ENCODE measurements around the gene DNPH1. TPM values are rescaled to one million over a fixed set of nuclear protein-coding genes. Genes with fewer than 3 reads are reported as not detected.
A peak's percentile ranks its signal among the peaks of the same experiment; 100 is the strongest.

DNPH1 gene
- total and polyA plus RNA-seq, 2 of the 8 experiments (the other 6 are each of a cell fraction or from before 2014, with no cell fraction given): 33.9 to 134 TPM

GRCh38 chr6:43276577-43277305, 47.5 kb upstream of the DNPH1 start:
- Histone ChIP-seq H2BK5ac (ENCODE audit: low read depth, low read length) (no peak overlapping the region), H2AFZ (ENCODE audit: low read length) (no peak overlapping the region), H3K23me2 (ENCODE audit: low read depth, low read length) (peaks cover 11% of the 10 kb centered on the region), H3K27me3 (replicated peaks in 1 of 4; ENCODE audit: control insufficient read depth in 3 of 4, extremely low read depth in 1 of 4, insufficient read depth in 3 of 4, low read length in 3 of 4) (peaks cover 12 to 36% (median 29%) of the 10 kb centered on the region in 4 experiments), H2BK120ac (replicated peaks; ENCODE audit: low read depth, low read length) (no peak overlapping the region), H3K9me3 (ENCODE audit: insufficient read depth in 2 of 2, low read depth in 1 of 2, low read length in 1 of 2) (no peaks in the 10 kb centered on the region), H3K4me3 (ENCODE audit: extremely low read depth in 1 of 4, insufficient read depth in 2 of 4, low read depth in 3 of 4, low read length in 4 of 4) (peak overlapping the region in 3 of 4 experiments; percentile 40 to 66 (median 52); a peak in 5 of 8 replicates), H2AK5ac (ENCODE audit: low read depth, low read length) (peak overlapping the region; percentile 3; the same call in 1 of the 2 replicates), H3K4me2 (ENCODE audit: insufficient read depth in 1 of 2, low read depth in 2 of 2, low read length in 2 of 2) (peak overlapping the region; percentile 71 to 88), H2BK12ac (ENCODE audit: low read depth, low read length) (peak overlapping the region; percentile 11; the same call in 1 of the 2 replicates), H3K56ac (replicated peaks; ENCODE audit: insufficient read length, low read depth, low read length) (no peak overlapping the region), H3K36me3 (ENCODE audit: control insufficient read depth in 2 of 4, insufficient read depth in 4 of 4, low read length in 3 of 4) (no peaks in the 10 kb centered on the region), H4K5ac (ENCODE audit: insufficient read length, low read depth, low read length) (no peak overlapping the region), H4K20me1 (replicated peaks in 1 of 2; ENCODE audit: control insufficient read depth in 1 of 2, insufficient read depth in 2 of 2, low read length in 2 of 2) (no peaks in the 10 kb centered on the region), H4K91ac (replicated peaks; ENCODE audit: insufficient read length, low read length) (peak overlapping the region; percentile 29), H3K4me1 (replicated peaks in 1 of 4; ENCODE audit: control insufficient read depth in 3 of 4, insufficient read depth in 4 of 4, low read length in 3 of 4) (peaks cover 4 to 29% (median 20%) of the 10 kb centered on the region in 4 experiments), H4K8ac (ENCODE audit: extremely low read depth, insufficient read depth, low read length) (peak overlapping the region; percentile 45; the same call in 1 of the 2 replicates), H3K9ac (replicated peaks in 1 of 4; ENCODE audit: extremely low read depth in 1 of 4, low read depth in 3 of 4, low read length in 3 of 4) (no peak overlapping the region; a peak in 1 of 7 replicates), H3K79me1 (ENCODE audit: low read depth, low read length) (no peaks in the 10 kb centered on the region), H3K18ac (ENCODE audit: extremely low read depth, low read length) (no peak overlapping the region), H3K14ac (ENCODE audit: insufficient read length) (no peak overlapping the region), H3K27ac (ENCODE audit: low read depth, low read length) (no peak overlapping the region), H3K79me2 (ENCODE audit: control insufficient read depth in 1 of 2, insufficient read depth in 2 of 2, low read length in 2 of 2) (no peaks in the 10 kb centered on the region), H2BK15ac (ENCODE audit: low read length) (0 out of 2 replicates have a peak overlapping the region, but pooled peaks have one; percentile 18), H3K4ac (replicated peaks; ENCODE audit: insufficient read length, low read depth, low read length) (no peak overlapping the region), H3K23ac (ENCODE audit: insufficient read length) (no peak overlapping the region), H2BK20ac (ENCODE audit: low read length) (no peak overlapping the region)
- ChIA-PET POLR2A (ENCODE audit: partially characterized antibody) (interaction anchor here (0.8 to 2.1 kb wide), 10 partner anchors 8 to 102 kb away, joined by 3 to 7 read pairs (median 3); partner anchors contain the start of gene DNPH1), CTCF (ENCODE audit: partially characterized antibody) (interaction anchor here (0.8 to 3.2 kb wide), 10 partner anchors 10 to 58 kb away, joined by 3 to 16 read pairs (median 4); partner anchors contain the start of gene DNPH1)
- FAIRE-seq (no peak), DNase-seq (ENCODE audit: low read depth in 1 of 2, low spot score in 2 of 2) (no peak)
- 58% methylated on average over 10 of the region's 11 CpGs; no CpG with 5 or more reads in 1 of the 2 experiments for WGBS, 2 experiments (ENCODE audit: extremely low coverage in 1 of 2, insufficient coverage in 1 of 2, insufficient read length in 1 of 2, insufficient replicate concordance in 2 of 2, low coverage in 1 of 2, low lambda C conversion rate in 2 of 2, missing lambda C conversion rate in 1 of 2)
- TF ChIP-seq JUN (IDR thresholded peaks at IDR 0.05; ENCODE audit: low read depth, low read length) (no peak), SRF (IDR thresholded peaks at IDR 0.05; ENCODE audit: low read depth, low read length) (no peak), CTBP2 (IDR thresholded peaks at IDR 0.05; ENCODE audit: borderline replicate concordance, insufficient read depth, insufficient read length, low read length) (no peak), ZNF274 (IDR thresholded peaks at IDR 0.05; ENCODE audit: borderline replicate concordance, extremely low read depth, low read length) (no peak), SUZ12 (IDR thresholded peaks at IDR 0.05; ENCODE audit: low read length) (no peak), BRCA1 (IDR thresholded peaks at IDR 0.05; ENCODE audit: low read depth, low read length) (no peak), KDM4A (IDR thresholded peaks at IDR 0.05; ENCODE audit: low read depth, low read length, severe bottlenecking) (no peak), SAP30 (IDR thresholded peaks at IDR 0.05; ENCODE audit: insufficient read depth, insufficient replicate concordance, low read length) (no peak), TEAD4 (IDR thresholded peaks at IDR 0.05; ENCODE audit: low read depth, low read length) (no peak), POU5F1 (IDR thresholded peaks at IDR 0.05; ENCODE audit: low read depth, low read length) (no peak), SP1 (IDR thresholded peaks at IDR 0.05; ENCODE audit: low read depth, low read length) (no peak), YY1 (IDR thresholded peaks at IDR 0.05; ENCODE audit: low read depth, low read length) (no peak), TAF1 (IDR thresholded peaks at IDR 0.05; ENCODE audit: low read depth, low read length) (no peak)
